NCI-H2196 (cell line): ENCODE measurements around the gene JAM2.
"Not testable (repeated sequence)": the region's sequence is repeated elsewhere in the genome, so short reads cannot be mapped to it uniquely, and the experiment has no call there.

Experiments used
- DNase-seq: peaks from one replicate; lab custom pipeline; 2025; ENCODE audit not compliant: unreplicated experiment; lab: John Stamatoyannopoulos, UW

JAM2 gene

GRCh38 chr21:25714066-25714465 lies 75.0 kb downstream of the JAM2 start:
- DNase-seq: not testable (repeated sequence)

GRCh38 chr21:25717491-25718147 lies 78.6 kb downstream of the JAM2 start:
- no peak for DNase-seq

GRCh38 chr21:25721987-25722386 lies 82.9 kb downstream of the JAM2 start:
- no peak for DNase-seq

- no peak for DNase-seq
These were observed 83.6 kb downstream of the JAM2 start for GRCh38 chr21:25722631-25723030.

- no peak for DNase-seq
These were observed 93.2 kb downstream of the JAM2 start for GRCh38 chr21:25732091-25732760.

- no peak for DNase-seq
These were observed 95.0 kb downstream of the JAM2 start for GRCh38 chr21:25733859-25734653.

GRCh38 chr21:25734654-25734903 lies 95.5 kb downstream of the JAM2 start:
- no peak for DNase-seq

- peak; percentile 95 for DNase-seq
These were observed 96.0 kb downstream of the JAM2 start, which contains the start of the genes ATP5PF and GABPA for GRCh38 chr21:25734904-25735645. Gene ATP5PF, minus strand, starts transcription at chr21:25734904. Its CDS starts 5,110 bp downstream, at chr21:25729794. Gene GABPA, plus strand, starts transcription at chr21:25734972. Its CDS starts 6,627 bp downstream, at chr21:25741599.

GRCh38 chr21:25735646-25736597 lies 96.9 kb downstream of the JAM2 start:
- peak; percentile 74 for DNase-seq

- no peak for DNase-seq
These were observed 98.4 kb downstream of the JAM2 start for GRCh38 chr21:25737421-25737820.

GRCh38 chr21:25742900-25743299 lies 103.8 kb downstream of the JAM2 start:
- DNase-seq: no peak

GRCh38 chr21:25744854-25745253 lies 105.8 kb downstream of the JAM2 start:
- no peak for DNase-seq

- DNase-seq: no peak
These were observed 111.0 kb downstream of the JAM2 start for GRCh38 chr21:25750085-25750484.

GRCh38 chr21:25752416-25752815 lies 113.4 kb downstream of the JAM2 start:
- DNase-seq: no peak

GRCh38 chr21:25756190-25756932 lies 117.3 kb downstream of the JAM2 start:
- no peak for DNase-seq

- no peak for DNase-seq
These were observed 118.5 kb downstream of the JAM2 start for GRCh38 chr21:25757531-25757930.

- DNase-seq: no peak
These were observed 120.5 kb downstream of the JAM2 start for GRCh38 chr21:25759573-25759972.

- DNase-seq: no peak
These were observed 121.0 kb downstream of the JAM2 start for GRCh38 chr21:25760061-25760460.

GRCh38 chr21:25760677-25761076 lies 121.6 kb downstream of the JAM2 start:
- no peak for DNase-seq

GRCh38 chr21:25764065-25764464 lies 125.0 kb downstream of the JAM2 start:
- DNase-seq: no peak
